ENCODE results near the gene COL5A1.

COL5A1 gene

GRCh38 chr9:134890155-134890495, 248.5 kb downstream of the COL5A1 start:
- no peak for DNase-seq (ENCODE audit: low read depth)

GRCh38 chr9:134891053-134891452, 249.4 kb downstream of the COL5A1 start:
- TF ChIP-seq CTCF (IDR thresholded peaks at IDR 0.05; ENCODE audit: control insufficient read depth, extremely low read depth, insufficient read depth) = no peak

More at GRCh38 chr9:134890155-134890495, 248.5 kb downstream of the COL5A1 start:
- no peak overlapping the region for H3K4me3 ChIP-seq (ENCODE audit: low read depth, low read length)
- no peak for TF ChIP-seq CTCF (IDR thresholded peaks at IDR 0.05; ENCODE audit: control insufficient read depth, extremely low read depth, insufficient read depth)

DNA sequence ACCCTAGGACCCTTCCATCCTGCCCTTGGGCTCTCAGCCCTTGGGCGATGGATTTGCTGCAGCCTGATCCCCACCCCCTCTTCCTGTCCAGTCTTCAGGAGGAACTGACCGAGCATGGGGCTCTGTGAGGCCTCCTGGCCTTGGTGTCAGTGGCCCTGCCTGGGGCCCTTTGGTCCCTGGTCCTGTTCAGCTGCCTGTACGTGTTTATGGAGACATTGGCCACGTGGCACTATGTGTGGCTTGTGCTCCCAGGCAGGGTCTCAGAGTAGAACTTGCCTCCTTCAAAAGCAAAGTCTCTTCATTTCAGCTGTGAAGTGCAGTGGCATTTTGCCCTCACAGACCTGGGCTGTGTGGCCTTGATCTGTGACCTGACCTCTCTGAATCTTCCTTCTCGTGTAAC, 250.1 kb downstream of the COL5A1 start:
- no peak for DNase-seq (ENCODE audit: low read depth)
- no peak overlapping the region for H3K4me3 ChIP-seq (ENCODE audit: low read depth, low read length)
- no peak for TF ChIP-seq CTCF (IDR thresholded peaks at IDR 0.05; ENCODE audit: control insufficient read depth, extremely low read depth, insufficient read depth)

More at GRCh38 chr9:134891053-134891452, 249.4 kb downstream of the COL5A1 start:
- DNase-seq (ENCODE audit: low read depth) = no peak
- H3K4me3 ChIP-seq (ENCODE audit: low read depth, low read length) = no peak overlapping the region

GRCh38 chr9:134892221-134892620, 250.6 kb downstream of the COL5A1 start:
- no peak for DNase-seq (ENCODE audit: low read depth)
- H3K4me3 ChIP-seq (ENCODE audit: low read depth, low read length) = no peak overlapping the region
- TF ChIP-seq CTCF (IDR thresholded peaks at IDR 0.05; ENCODE audit: control insufficient read depth, extremely low read depth, insufficient read depth) = no peak

GRCh38 chr9:134892820-134893420, 251.3 kb downstream of the COL5A1 start:
- no peak for DNase-seq (ENCODE audit: low read depth)
- TF ChIP-seq CTCF (IDR thresholded peaks at IDR 0.05; ENCODE audit: control insufficient read depth, extremely low read depth, insufficient read depth) = no peak

More at GRCh38 chr9:134892820-134893420, 251.3 kb downstream of the COL5A1 start:
- no peak overlapping the region for H3K4me3 ChIP-seq (ENCODE audit: low read depth, low read length)

Data from LNCaP clone FGC (cell line).